Progenitor cell of endocrine pancreas (in vitro differentiated cells): ENCODE results near the gene TNIK. TPM values are rescaled to one million over a fixed set of nuclear protein-coding genes. Genes with fewer than 3 reads are reported as not detected.

Source experiments
- DNase-seq: peaks from one replicate; pipeline ENCODE4 v3.0.0; 2021; ENCODE audit warnings: low spot score; ENCODE audit not compliant: unreplicated experiment
- H3K27ac Mint-ChIP-seq: 2 replicates; pipeline ENCODE4 v1.8.0; 2021; ENCODE audit warnings: mild to moderate bottlenecking, moderate library complexity, mixed read lengths
- H3K27me3 Mint-ChIP-seq: 2 replicates; pipeline ENCODE4 v1.8.0; 2021; ENCODE audit warnings: mixed read lengths
- H3K36me3 Mint-ChIP-seq: 2 replicates; pipeline ENCODE4 v1.8.0; 2022; ENCODE audit warnings: mixed read lengths; ENCODE audit not compliant: insufficient read depth
- H3K4me1 Mint-ChIP-seq: 2 replicates; pipeline ENCODE4 v1.8.0; 2021; ENCODE audit warnings: low read depth, mixed read lengths
- H3K4me3 Mint-ChIP-seq: 2 replicates; pipeline ENCODE4 v1.8.0; 2021; ENCODE audit warnings: low read depth, mild to moderate bottlenecking, moderate library complexity, mixed read lengths
- H3K9me3 Mint-ChIP-seq: 2 replicates; pipeline ENCODE4 v1.8.0; 2021; ENCODE audit warnings: low read depth, mixed read lengths
- total RNA-seq: library from RNA; stranded (reverse); gene quantifications from 2 replicates; pipeline ENCODE4 v1.2.1, GENCODE V29; 2021
- TF ChIP-seq, protein P1 (sequence below): fragments of 200-600 bp; sonication (generic); IDR thresholded peaks from one replicate; pipeline ENCODE4 v1.5.0; 2021; ENCODE audit warnings: antibody characterized with exemption, mild to moderate bottlenecking; ENCODE audit not compliant: unreplicated experiment

Gene TNIK
- total RNA-seq, 1 donor from 2014 or later, result 15.7 TPM

DNA sequence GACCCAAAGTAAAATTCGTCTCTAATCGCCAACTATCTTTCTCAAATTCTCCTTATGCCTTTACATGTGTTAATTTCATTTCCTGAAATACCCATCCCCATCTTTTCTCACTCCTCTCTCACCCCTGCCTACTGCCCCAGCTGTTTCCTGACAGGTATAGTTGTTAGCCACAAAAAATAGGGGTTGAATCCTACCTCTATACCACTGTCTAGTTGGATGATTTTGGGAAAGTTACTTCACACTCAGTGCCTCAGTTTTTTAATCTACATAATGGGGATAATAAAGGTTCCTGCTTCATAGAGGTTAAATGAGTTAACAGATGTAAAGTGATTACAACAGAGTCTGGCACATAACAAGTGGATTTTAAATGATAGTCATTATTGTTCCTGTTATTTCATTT lies 189.7 kb downstream of the TNIK start:
- Mint-ChIP-seq H3K27ac (no peak overlapping the region), H3K36me3 (peaks cover 1% of the 10 kb centered on the region), H3K27me3 (peaks cover 5% of the 10 kb centered on the region), H3K4me3 (no peak overlapping the region), H3K9me3 (peaks cover 3% of the 10 kb centered on the region), H3K4me1 (no peaks in the 10 kb centered on the region)
- TF ChIP-seq, protein P1, sequence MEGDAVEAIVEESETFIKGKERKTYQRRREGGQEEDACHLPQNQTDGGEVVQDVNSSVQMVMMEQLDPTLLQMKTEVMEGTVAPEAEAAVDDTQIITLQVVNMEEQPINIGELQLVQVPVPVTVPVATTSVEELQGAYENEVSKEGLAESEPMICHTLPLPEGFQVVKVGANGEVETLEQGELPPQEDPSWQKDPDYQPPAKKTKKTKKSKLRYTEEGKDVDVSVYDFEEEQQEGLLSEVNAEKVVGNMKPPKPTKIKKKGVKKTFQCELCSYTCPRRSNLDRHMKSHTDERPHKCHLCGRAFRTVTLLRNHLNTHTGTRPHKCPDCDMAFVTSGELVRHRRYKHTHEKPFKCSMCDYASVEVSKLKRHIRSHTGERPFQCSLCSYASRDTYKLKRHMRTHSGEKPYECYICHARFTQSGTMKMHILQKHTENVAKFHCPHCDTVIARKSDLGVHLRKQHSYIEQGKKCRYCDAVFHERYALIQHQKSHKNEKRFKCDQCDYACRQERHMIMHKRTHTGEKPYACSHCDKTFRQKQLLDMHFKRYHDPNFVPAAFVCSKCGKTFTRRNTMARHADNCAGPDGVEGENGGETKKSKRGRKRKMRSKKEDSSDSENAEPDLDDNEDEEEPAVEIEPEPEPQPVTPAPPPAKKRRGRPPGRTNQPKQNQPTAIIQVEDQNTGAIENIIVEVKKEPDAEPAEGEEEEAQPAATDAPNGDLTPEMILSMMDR, result no peak
- DNase-seq, result no peak

DNA sequence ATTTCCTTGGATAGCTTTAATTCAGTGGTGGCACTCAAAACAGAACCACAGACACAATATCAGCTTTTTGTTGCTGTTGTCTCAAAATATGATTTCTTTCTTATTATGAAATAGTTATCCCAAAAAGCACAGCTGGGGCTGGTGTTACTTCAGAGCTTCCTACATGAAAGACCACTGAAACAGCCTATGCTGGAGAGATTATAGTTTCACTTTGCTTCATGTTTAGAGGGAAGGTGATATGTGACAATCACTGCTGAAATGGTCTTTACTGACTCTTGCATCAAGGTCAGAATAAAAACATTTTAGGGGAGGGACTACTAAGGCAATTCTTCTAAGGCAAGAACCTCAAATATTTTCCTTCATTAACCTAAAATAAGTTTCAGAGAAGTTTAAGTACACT lies 190.7 kb downstream of the TNIK start:
- DNase-seq, result no peak
- H3K4me3 Mint-ChIP-seq, result no peak overlapping the region
- H3K27ac Mint-ChIP-seq, result no peak overlapping the region
- no peaks in the 10 kb centered on the region for H3K4me1 Mint-ChIP-seq
- TF ChIP-seq, protein P1, result no peak
- no peaks in the 10 kb centered on the region for H3K9me3 Mint-ChIP-seq
- peaks cover 1% of the 10 kb centered on the region for H3K36me3 Mint-ChIP-seq
- H3K27me3 Mint-ChIP-seq, result peaks cover 5% of the 10 kb centered on the region

DNA sequence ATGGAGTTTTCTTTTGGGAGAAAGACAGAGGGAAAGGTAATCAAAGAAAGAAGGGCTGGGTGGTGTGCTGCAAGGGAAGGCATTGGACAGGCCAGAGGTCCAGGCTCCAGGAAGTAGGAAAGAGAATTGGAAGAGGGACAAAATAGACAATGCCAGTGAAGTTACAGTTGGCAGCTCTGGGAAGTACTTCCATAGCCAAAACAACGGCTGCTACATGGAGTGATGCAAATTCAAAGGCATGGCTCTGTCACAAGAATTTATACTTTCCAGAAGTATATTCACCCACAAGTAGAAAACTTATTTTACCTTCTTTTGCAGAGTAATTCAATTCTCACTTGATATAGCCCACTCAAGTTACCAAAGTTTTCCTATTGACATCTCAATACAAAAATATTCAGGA lies 191.5 kb downstream of the TNIK start:
- Mint-ChIP-seq H3K9me3 (no peaks in the 10 kb centered on the region), H3K36me3 (peaks cover 1% of the 10 kb centered on the region), H3K4me1 (no peaks in the 10 kb centered on the region), H3K4me3 (no peak overlapping the region), H3K27me3 (peaks cover 5% of the 10 kb centered on the region), H3K27ac (no peak overlapping the region)
- TF ChIP-seq, protein P1, result no peak
- no peak for DNase-seq

DNA sequence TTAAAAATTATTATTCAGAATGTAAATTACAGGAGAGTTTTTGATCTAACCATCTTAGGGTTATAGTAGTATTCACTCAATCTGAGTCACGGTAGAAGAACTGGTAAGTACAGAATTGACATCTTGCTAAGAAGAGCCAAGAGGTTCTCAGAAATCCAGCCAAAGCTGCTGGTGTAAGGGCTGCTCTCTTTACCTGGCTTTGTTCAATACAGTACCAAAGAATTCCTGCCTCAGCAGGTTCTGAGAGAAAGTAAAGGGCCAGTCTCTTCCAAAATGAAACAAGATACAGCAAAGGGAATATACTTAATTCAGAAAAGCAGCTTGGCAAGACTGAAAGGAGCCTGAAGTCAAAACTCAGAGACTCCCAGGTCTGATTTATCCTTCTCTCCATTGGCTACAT lies 193.1 kb downstream of the TNIK start:
- Mint-ChIP-seq H3K9me3 (no peaks in the 10 kb centered on the region), H3K36me3 (peaks cover 1% of the 10 kb centered on the region), H3K4me3 (no peak overlapping the region), H3K27me3 (peaks cover 5% of the 10 kb centered on the region), H3K4me1 (peaks cover 6% of the 10 kb centered on the region), H3K27ac (no peak overlapping the region)
- no peak for DNase-seq
- TF ChIP-seq, protein P1, result no peak

DNA sequence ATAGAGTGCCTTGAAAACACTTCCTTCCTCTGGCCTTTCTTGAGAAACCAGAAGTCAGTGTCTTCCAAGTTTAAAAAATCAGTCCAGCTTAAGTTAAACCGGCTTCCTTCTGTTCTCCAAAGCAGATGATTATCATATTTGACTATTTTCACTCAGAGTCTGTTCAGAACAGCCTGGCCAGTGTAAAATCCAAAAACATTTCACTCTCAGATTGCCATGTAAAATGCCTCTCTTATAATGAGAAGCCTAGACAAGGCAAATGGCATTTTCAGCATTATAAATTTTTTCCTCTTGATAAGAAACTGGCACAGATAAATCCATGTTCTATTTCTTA lies 193.5 kb downstream of the TNIK start:
- no peak overlapping the region for H3K27ac Mint-ChIP-seq
- no peak for DNase-seq
- peaks cover 5% of the 10 kb centered on the region for H3K27me3 Mint-ChIP-seq
- TF ChIP-seq, protein P1, result no peak
- no peak overlapping the region for H3K4me3 Mint-ChIP-seq
- H3K36me3 Mint-ChIP-seq, result peaks cover 1% of the 10 kb centered on the region
- H3K9me3 Mint-ChIP-seq, result no peaks in the 10 kb centered on the region
- peaks cover 7% of the 10 kb centered on the region for H3K4me1 Mint-ChIP-seq
